Hepatocyte (in vitro differentiated cells): Measurements from ENCODE around the gene CHI3L2. TPM values are rescaled to one million over a fixed set of nuclear protein-coding genes. Genes with fewer than 3 reads are reported as not detected.

ENCODE experiments used
- DNase-seq: peaks from one replicate; pipeline ENCODE4 v3.0.0-alpha.2; 2016; ENCODE audit warnings: low spot score
- H2AFZ ChIP-seq: fragments of 200-600 bp; sonication (generic); 2 replicates; pipeline ENCODE4 v1.6.0; 2016; ENCODE audit warnings: antibody characterized with exemption, mild to moderate bottlenecking
- H3K27ac ChIP-seq: fragments of 200-600 bp; sonication (generic); 2 replicates; pipeline ENCODE4 v1.5.1; 2016; ENCODE audit warnings: mild to moderate bottlenecking
- H3K27me3 ChIP-seq: fragments of 200-600 bp; sonication (generic); 2 replicates; pipeline ENCODE4 v1.6.1; 2016
- H3K36me3 ChIP-seq: fragments of 200-600 bp; sonication (generic); replicated peaks from 2 replicates; pipeline ENCODE4 v1.5.1; 2016; ENCODE audit warnings: low read depth; ENCODE audit not compliant: insufficient read depth
- H3K4me1 ChIP-seq: fragments of 200-600 bp; sonication (generic); 2 replicates; pipeline ENCODE4 v1.5.1; 2016; ENCODE audit warnings: mild to moderate bottlenecking, moderate library complexity; ENCODE audit not compliant: insufficient read depth
- H3K4me2 ChIP-seq: fragments of 200-600 bp; sonication (generic); 2 replicates; pipeline ENCODE4 v1.6.0; 2016
- H3K4me3 ChIP-seq: fragments of 200-600 bp; sonication (generic); 2 replicates; pipeline ENCODE4 v1.5.1; 2016; ENCODE audit warnings: mild to moderate bottlenecking
- H3K79me2 ChIP-seq: fragments of 200-600 bp; sonication (generic); 2 replicates; pipeline ENCODE4 v1.6.0; 2017; ENCODE audit warnings: mild to moderate bottlenecking
- H3K9me2 ChIP-seq: fragments of 200-600 bp; sonication (generic); replicated peaks from 2 replicates; pipeline ENCODE4 v1.6.0; 2017; ENCODE audit warnings: mild to moderate bottlenecking; ENCODE audit not compliant: insufficient read depth
- H3K9me3 ChIP-seq: fragments of 200-600 bp; sonication (generic); 2 replicates; pipeline ENCODE4 v1.5.1; 2016; ENCODE audit warnings: low read depth, mild to moderate bottlenecking
- H4K20me1 ChIP-seq: fragments of 200-600 bp; sonication (generic); 2 replicates; pipeline ENCODE4 v1.6.0; 2016; ENCODE audit warnings: mild to moderate bottlenecking; ENCODE audit not compliant: insufficient read depth, poor library complexity, severe bottlenecking
- CTCF ChIP-seq: fragments of 200-600 bp; sonication (generic); IDR thresholded peaks from 2 replicates; pipeline ENCODE4 v1.5.1; 2016; ENCODE audit warnings: antibody characterized with exemption, mild to moderate bottlenecking; ENCODE audit not compliant: poor library complexity
- EZH2 ChIP-seq: fragments of 200-600 bp; sonication (generic); IDR thresholded peaks from 2 replicates; pipeline ENCODE4 v1.6.1; 2016; ENCODE audit warnings: antibody characterized with exemption, mild to moderate bottlenecking, borderline replicate concordance
- EZH2phosphoT487 ChIP-seq: fragments of 200-600 bp; sonication (generic); IDR thresholded peaks from one replicate; pipeline ENCODE4 v1.6.1; 2018; ENCODE audit warnings: antibody characterized with exemption, mild to moderate bottlenecking, low read depth, moderate library complexity; ENCODE audit not compliant: unreplicated experiment, severe bottlenecking
- WGBS: methylation state at CpG from one replicate; pipeline ENCODE4 v1.1.6; 2016; ENCODE audit warnings: low lambda C conversion rate; ENCODE audit errors: missing lambda C conversion rate; 5-methylcytosine and 5-hydroxymethylcytosine counted together
- polyA plus RNA-seq: library from polyadenylated mRNA; unstranded; fragments of >200 nt; fragmentation: Nextera tagmentation; extraction: Ambion mirVana; gene quantifications from 2 replicates; pipeline ENCODE4 v1.2.1, GENCODE V29; 2016
- total RNA-seq: library from RNA; depleted of rRNA; stranded (reverse); fragments of >200 nt; gene quantifications from 2 replicates; pipeline ENCODE4 v1.2.3, GENCODE V29; 2014

The CHI3L2 gene
- total and polyA plus RNA-seq, 2 experiments from 2014 or later = 0.24 to 5.7 TPM

GRCh38 chr1:111209622-111210021, 17.9 kb upstream of the CHI3L2 start:
- no peak overlapping the region for H3K4me3 ChIP-seq
- H3K79me2 ChIP-seq = no peaks in the 10 kb centered on the region
- peaks cover 9% of the 10 kb centered on the region for H3K4me1 ChIP-seq
- no peak for DNase-seq
- WGBS = 76% methylated on average over 4 of the region's 4 CpGs
- H3K9me2 ChIP-seq = no peaks in the 10 kb centered on the region
- no peak for TF ChIP-seq EZH2phosphoT487
- TF ChIP-seq CTCF = no peak
- no peak for TF ChIP-seq EZH2
- no peaks in the 10 kb centered on the region for H4K20me1 ChIP-seq
- no peaks in the 10 kb centered on the region for H3K9me3 ChIP-seq
- no peak overlapping the region for H3K4me2 ChIP-seq
- no peak overlapping the region for H2AFZ ChIP-seq
- H3K27me3 ChIP-seq = no peaks in the 10 kb centered on the region
- no peaks in the 10 kb centered on the region for H3K36me3 ChIP-seq
- H3K27ac ChIP-seq = no peak overlapping the region

GRCh38 chr1:111211921-111212320, 15.6 kb upstream of the CHI3L2 start:
- no peaks in the 10 kb centered on the region for H3K79me2 ChIP-seq
- H3K27ac ChIP-seq = no peak overlapping the region
- H3K36me3 ChIP-seq = no peaks in the 10 kb centered on the region
- no peak overlapping the region for H3K4me3 ChIP-seq
- WGBS = 85% methylated on average over 1 of the region's 1 CpG
- no peak for DNase-seq
- no peaks in the 10 kb centered on the region for H3K27me3 ChIP-seq
- H3K9me3 ChIP-seq = no peaks in the 10 kb centered on the region
- peaks cover 24% of the 10 kb centered on the region for H3K4me1 ChIP-seq
- no peak overlapping the region for H2AFZ ChIP-seq
- no peaks in the 10 kb centered on the region for H4K20me1 ChIP-seq
- H3K9me2 ChIP-seq = no peaks in the 10 kb centered on the region
- no peak overlapping the region for H3K4me2 ChIP-seq
- no peak for TF ChIP-seq CTCF
- no peak for TF ChIP-seq EZH2phosphoT487
- TF ChIP-seq EZH2 = no peak

GRCh38 chr1:111212634-111213335, 14.7 kb upstream of the CHI3L2 start:
- peaks cover 24% of the 10 kb centered on the region for H3K4me1 ChIP-seq
- H3K4me3 ChIP-seq = no peak overlapping the region
- H3K79me2 ChIP-seq = no peaks in the 10 kb centered on the region
- no peaks in the 10 kb centered on the region for H3K9me3 ChIP-seq
- H3K36me3 ChIP-seq = no peaks in the 10 kb centered on the region
- no peak overlapping the region for H3K4me2 ChIP-seq
- H2AFZ ChIP-seq = no peak overlapping the region
- no peaks in the 10 kb centered on the region for H3K9me2 ChIP-seq
- TF ChIP-seq CTCF (no peak), EZH2phosphoT487 (no peak), EZH2 (no peak)
- no peaks in the 10 kb centered on the region for H3K27me3 ChIP-seq
- 74% methylated on average over 5 of the region's 5 CpGs for WGBS
- no peaks in the 10 kb centered on the region for H4K20me1 ChIP-seq
- DNase-seq = no peak
- H3K27ac ChIP-seq = peak overlapping the region; percentile 55

- H3K79me2 ChIP-seq = no peaks in the 10 kb centered on the region
- no peak overlapping the region for H2AFZ ChIP-seq
- no peaks in the 10 kb centered on the region for H3K27me3 ChIP-seq
- no peak overlapping the region for H3K4me3 ChIP-seq
- TF ChIP-seq EZH2 = no peak
- no peak for TF ChIP-seq CTCF
- TF ChIP-seq EZH2phosphoT487 = no peak
- H3K4me1 ChIP-seq = peaks cover 24% of the 10 kb centered on the region
- no peaks in the 10 kb centered on the region for H3K9me2 ChIP-seq
- H4K20me1 ChIP-seq = no peaks in the 10 kb centered on the region
- no peaks in the 10 kb centered on the region for H3K36me3 ChIP-seq
- H3K9me3 ChIP-seq = no peaks in the 10 kb centered on the region
- peak overlapping the region; percentile 75 for H3K27ac ChIP-seq
- H3K4me2 ChIP-seq = no peak overlapping the region
- DNase-seq = no peak
- WGBS = 91% methylated on average over 6 of the region's 6 CpGs
Observed at GRCh38 chr1:111213412-111213811, 14.1 kb upstream of the CHI3L2 start.
